HG03460 (cell line): ENCODE results near the gene IFT88.

Experiments used
- ATAC-seq: cut with Tn5 transposase; IDR thresholded peaks from one replicate; pipeline ENCODE4 v1.9.1; 2021; ENCODE audit not compliant: unreplicated experiment

Gene IFT88

GRCh38 chr13:20684546-20684945 is 117.6 kb downstream of the IFT88 start:
- no peak for ATAC-seq

DNA sequence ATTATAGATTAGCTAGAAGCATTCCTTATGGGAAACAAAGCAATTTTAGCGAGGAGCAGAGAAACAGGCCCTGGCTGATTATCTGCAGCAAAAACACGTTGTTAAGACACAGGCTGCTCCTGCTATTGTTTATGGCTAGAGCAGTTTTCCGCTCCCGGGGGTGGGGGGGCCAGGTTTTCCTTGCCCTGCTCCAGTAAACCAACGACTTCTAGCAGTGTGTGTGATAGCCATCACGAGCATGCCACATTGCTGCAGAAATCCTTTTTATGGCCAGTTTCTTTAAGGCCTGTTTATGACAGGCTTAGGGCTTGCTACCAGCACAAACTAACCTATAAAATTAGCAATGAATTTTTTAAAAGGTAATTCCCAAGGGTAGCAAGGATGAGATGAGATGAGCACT is 118.1 kb downstream of the IFT88 start:
- no peak for ATAC-seq

- no peak for ATAC-seq
These were observed 119.2 kb downstream of the IFT88 start for GRCh38 chr13:20686167-20686566.

GRCh38 chr13:20686863-20687579 is 120.1 kb downstream of the IFT88 start:
- no peak for ATAC-seq

DNA sequence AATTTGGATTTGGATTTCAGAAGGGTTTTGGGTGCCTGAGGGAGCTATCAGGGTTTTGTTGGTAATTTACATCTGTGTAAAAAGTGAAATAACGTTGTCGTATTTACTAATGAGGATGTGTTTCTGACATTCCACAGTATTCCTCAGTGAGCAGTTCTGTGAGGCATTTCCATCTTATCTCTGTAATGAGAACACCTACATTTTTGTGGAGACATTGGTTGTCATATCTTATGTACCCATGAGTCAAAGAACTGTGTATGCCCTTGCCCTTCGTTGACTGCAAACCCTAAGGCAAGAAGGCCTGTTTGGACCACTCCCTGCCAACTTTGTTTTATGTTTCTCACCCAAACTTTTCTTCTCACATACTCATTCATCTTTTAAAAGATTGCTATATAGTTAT is 122.3 kb downstream of the IFT88 start:
- no peak for ATAC-seq

DNA sequence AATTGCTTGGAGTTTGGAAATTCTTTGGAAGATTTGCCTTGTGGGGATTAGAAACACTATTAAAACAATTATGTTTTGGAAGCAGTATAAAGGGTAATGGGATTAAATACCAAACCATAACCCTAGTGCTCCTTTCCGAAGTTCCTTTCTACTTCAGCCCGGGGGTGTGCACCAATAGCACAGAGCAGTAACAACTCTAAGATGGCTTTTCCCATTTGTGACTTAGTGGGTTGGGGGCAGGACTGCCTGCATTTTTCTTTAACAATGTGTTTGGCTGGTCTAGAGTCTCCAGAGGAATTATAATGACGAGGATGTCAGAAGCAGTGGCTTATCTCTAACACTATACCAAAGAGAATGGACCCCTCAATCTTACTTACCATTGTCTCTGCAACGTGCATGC is 124.7 kb downstream of the IFT88 start:
- ATAC-seq, result no peak

- ATAC-seq, result no peak
These were observed 129.1 kb downstream of the IFT88 start for GRCh38 chr13:20696073-20696472.

DNA sequence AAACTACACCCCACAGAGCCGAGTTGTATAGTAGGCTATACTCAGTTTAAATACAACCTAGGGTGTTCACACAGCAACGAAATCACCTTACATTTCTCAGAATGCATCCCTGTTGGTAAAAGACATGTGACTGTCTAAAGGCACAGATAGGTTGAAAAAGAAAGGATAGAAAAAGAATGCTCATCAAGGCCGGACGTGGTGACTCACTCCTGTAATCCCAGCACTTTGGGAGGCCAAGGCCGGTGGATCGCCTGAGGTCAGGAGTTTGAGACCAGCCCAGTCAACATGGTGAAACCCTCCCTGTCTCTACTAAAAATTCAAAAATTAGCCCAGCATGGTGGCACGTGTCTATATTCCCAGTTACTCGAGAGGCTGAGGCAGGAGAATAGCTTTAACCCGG is 132.8 kb downstream of the IFT88 start:
- no peak for ATAC-seq

- no peak for ATAC-seq
These were observed 133.3 kb downstream of the IFT88 start for GRCh38 chr13:20700288-20700687.

GRCh38 chr13:20701461-20701860 is 134.5 kb downstream of the IFT88 start:
- ATAC-seq, result no peak

DNA sequence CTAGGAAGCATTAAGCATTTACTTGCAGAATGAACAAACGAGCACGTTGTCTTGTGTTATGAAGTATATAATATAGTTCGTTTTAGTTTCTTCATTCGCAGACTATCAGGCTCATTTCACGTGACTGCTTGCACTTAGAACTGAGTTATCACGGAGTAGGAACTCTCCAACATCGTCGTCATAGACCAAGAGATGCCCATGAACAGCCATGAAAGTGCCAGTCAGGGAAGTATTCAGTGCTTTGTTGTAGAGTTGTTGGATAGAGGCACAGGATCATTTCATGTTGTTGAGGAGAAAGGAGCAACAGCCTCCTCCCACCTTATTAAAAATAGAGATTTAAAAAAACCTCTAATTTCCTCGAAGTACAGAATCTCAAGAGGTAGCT is 135.6 kb downstream of the IFT88 start:
- ATAC-seq, result no peak

DNA sequence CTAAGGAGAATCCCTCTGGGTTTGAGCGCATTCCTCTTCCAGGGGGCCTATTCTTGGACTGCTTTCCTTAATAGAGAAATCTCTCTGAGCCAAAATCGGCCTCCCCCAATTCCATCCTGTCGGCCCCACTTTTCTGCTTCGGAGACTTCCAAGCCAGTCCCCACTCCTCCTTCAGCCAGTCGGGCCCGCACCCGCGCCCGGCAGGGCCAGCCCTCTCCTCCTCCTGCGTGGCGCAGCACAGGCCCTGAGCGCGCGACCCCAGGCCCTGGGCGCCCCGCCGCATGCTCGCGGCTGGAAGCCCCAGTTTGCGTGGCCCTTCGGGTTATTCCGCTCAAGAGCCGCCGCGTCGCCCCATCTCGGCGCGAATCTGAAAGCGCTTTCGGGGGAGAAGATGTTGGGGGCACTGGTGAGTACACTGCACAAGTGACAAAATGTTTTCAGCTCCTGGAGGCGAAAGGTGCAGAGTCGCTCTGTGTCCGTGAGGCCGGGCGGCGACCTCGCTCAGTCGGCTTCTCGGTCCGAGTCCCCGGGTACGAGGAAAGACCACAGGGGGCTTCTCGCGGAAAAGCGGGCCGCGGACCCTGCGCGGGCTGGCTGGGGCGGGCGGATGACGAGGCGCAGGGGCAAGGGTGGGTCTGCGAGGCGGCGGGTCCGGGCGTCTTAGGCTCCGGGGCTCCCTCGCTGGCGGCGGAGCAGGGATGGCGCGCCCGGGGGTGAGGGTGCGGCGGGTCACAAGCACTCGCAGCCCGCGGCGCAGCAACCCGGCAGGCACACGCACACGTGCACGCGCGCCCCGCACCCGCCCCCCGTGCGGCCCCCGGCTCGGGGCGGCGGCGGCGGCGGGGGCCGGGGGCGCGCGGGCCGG is 136.2 kb downstream of the IFT88 start, which contains the start of gene IL17D:
TSS of gene IL17D (plus strand) at position 785 of the 865 bp plus-strand sequence. CDS start 303 bp downstream, outside the sequence.
- peak; percentile 35 for ATAC-seq

GRCh38 chr13:20703780-20704458 is 137.0 kb downstream of the IFT88 start:
- peak; percentile 87 for ATAC-seq

- ATAC-seq, result no peak
These were observed 137.6 kb downstream of the IFT88 start for GRCh38 chr13:20704459-20705069.

DNA sequence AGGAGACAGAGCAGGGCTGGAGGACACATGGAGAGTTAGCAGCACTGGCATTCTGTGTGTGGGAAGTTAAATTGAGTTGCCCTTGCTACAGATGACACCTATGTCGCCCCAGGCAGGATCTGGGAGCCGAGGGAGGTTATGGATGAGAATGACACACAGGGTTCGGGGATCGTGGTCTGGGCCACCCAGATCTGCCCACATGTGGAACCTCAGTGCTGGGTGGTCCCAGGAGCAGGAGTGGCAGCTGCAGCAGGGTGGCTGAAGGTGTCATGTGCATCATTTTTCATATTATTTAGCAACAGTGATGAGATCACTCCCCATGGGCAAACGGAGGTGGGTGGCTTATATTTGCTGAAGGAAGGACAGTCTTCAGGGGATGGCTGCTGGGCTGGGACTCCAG is 139.7 kb downstream of the IFT88 start:
- no peak for ATAC-seq

GRCh38 chr13:20708216-20708615 is 141.3 kb downstream of the IFT88 start:
- no peak for ATAC-seq

- no peak for ATAC-seq
These were observed 142.4 kb downstream of the IFT88 start for GRCh38 chr13:20709369-20709768.

DNA sequence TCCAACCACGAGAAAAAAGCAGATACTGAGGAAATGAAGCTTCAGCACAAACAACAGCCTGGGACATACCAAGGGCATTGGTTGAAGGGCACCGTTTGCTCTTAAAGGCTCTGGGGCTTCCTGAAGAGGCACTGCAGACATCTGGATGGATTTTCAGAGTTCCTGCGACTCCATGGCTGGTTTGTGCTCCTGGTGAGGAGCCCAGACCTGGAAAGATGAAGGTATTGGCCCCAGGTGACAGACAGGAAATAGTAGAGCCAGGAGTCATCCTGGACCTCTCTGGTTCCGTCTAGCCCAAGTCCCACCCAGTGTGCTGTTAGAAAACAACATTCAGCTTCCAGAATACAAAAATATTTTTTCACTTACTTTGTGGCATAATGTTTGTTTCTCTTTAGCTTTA is 142.8 kb downstream of the IFT88 start:
- ATAC-seq, result no peak

DNA sequence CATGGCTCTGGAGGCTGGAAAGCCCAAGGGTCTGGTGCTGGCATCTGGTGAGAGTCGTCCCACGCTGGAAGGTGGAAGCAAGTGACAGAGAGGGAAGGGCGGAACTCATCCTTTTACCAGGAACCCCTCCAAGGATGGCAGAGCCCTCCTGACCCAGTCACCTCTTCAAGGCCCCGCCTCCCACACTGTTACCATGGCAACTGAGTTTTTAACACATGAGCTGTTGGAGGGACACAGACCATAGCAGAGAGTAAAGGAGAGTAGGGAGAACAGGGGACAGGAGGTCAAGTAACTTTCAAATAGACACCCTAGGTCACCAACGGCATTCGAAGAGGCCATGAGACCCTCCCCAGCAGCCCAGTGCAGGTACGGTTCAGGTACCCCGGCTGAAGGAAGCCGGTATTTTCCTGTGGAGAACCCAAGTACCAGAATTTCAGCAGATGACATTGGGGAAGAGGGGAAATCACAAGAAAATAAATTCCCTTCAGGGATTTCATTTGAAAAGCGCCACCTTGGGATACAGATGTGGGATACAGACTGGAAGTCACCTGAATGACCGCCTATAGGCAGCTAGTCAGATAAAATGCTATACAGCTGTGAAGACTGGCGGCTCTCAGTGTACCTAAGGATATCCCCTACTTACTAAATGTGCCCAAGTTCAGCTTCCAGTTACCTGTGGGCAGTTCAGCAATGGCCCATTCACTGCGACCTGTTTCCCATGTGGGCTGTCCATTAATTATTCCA is 144.5 kb downstream of the IFT88 start:
- ATAC-seq, result no peak

GRCh38 chr13:20713014-20713376 is 146.0 kb downstream of the IFT88 start:
- ATAC-seq, result no peak

DNA sequence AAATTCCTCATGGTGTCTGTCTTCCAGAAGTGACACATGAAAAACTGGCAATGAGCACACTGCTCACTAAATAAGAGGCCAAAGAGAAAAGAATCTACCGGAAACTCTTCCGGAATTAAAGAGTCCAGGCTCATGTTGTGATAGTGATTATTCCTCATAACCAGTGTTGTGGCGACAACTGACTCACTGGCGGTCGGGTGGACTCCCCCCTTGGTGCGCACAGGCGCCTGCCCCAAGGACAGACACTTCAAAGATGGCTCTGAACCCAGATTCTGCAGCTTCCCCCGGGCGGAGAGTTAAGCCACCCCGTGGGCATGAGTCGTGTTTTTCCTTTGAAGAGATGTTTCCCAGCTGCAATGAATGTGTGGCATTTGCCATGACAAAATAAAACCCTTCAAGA is 146.8 kb downstream of the IFT88 start:
- no peak for ATAC-seq
